Psoas muscle (tissue), 8 donors: ENCODE data around the gene BRI3BP. TPM values are rescaled to one million over a fixed set of nuclear protein-coding genes. Genes with fewer than 3 reads are reported as not detected.
"Not testable (repeated sequence)": the region's sequence is repeated elsewhere in the genome, so short reads cannot be mapped to it uniquely, and the experiment has no call there.

Experiments
- ATAC-seq, 4 donors: fragments of 200-7000 bp; cut with Tn5 transposase; one replicate each; pipeline ENCODE4 v1.9.1; 2020; ENCODE audit warnings: moderate library complexity in 3 of 4, mild to moderate bottlenecking in 2 of 4
- DNase-seq, 2 donors: peaks; one replicate each; pipeline ENCODE4 v3.0.0-alpha.2; 2020
- H3K27ac ChIP-seq: fragments of 200-600 bp; one replicate; pipeline ENCODE4 v1.8.0; 2022
- H3K27me3 ChIP-seq, 3 donors: fragments of 200-600 bp in 1 of 3; one replicate each; pipeline versions ENCODE4 v1.6.1 to v1.8.0; 2013 to 2022; ENCODE audit warnings: low read length in 2 of 3, mild to moderate bottlenecking in 2 of 3, moderate library complexity in 1 of 3; ENCODE audit not compliant: insufficient read depth in 3 of 3
- H3K36me3 ChIP-seq, 2 donors: fragments of 200-600 bp in 1 of 2; one replicate each; pipeline versions ENCODE4 v1.6.1 to v1.8.0; 2013 to 2022; ENCODE audit warnings: low read depth in 1 of 2, mild to moderate bottlenecking in 1 of 2, moderate library complexity in 1 of 2; ENCODE audit not compliant: insufficient read depth in 1 of 2
- H3K4me1 ChIP-seq: fragments of 200-600 bp; one replicate; pipeline ENCODE4 v1.8.0; 2022
- H3K4me3 ChIP-seq: fragments of 200-600 bp; one replicate; pipeline ENCODE4 v1.8.0; 2022; ENCODE audit warnings: mild to moderate bottlenecking
- H3K9me3 ChIP-seq: fragments of 200-600 bp; one replicate; pipeline ENCODE4 v1.8.0; 2022
- WGBS, 3 donors: extraction: QIAGEN DNeasy Blood & Tissue Kit; methylation state at CpG; one replicate each; pipeline versions ENCODE4 v1.1.6 to v1.1.7; 2013; 5-methylcytosine and 5-hydroxymethylcytosine counted together
- intact Hi-C, 2 donors: fragments of 100-400 bp; cut with DNase I; formaldehyde crosslinking; loops; one replicate each; pipeline versions ENCODE4 v1.11.0 to v1.14.2; 2022
- polyA plus RNA-seq, 3 donors: library from polyadenylated mRNA; stranded (reverse); fragments of 200-250 nt; gene quantifications; one replicate each; pipeline ENCODE4 v1.2.3, GENCODE V29; 2013
- total RNA-seq, 4 donors: library from RNA; stranded (reverse); fragmentation: NEBNext Ultra II Directional in 2 of 4; extraction: Animal tissue kit (Norgen Biotek cat#: 25700) in 2 of 4; gene quantifications; one replicate each; pipeline versions ENCODE4 v1.2.1 to v1.2.4, GENCODE V29; 2021 to 2023
- TF ChIP-seq, protein P1 (sequence below): fragments of 200-600 bp; IDR thresholded peaks from one replicate; pipeline ENCODE4 v1.8.0; 2022; ENCODE audit warnings: antibody characterized with exemption
- donor health status: healthy with polysubstance abuse.
- donor health status: DM: no; HTN: no; CAD: no; lungs with moderate emphysema.
- donor health status: Bipolar disorder and iron deficiency.
- donor health status: healthy.
- donor health status: DM: yes; HTN: yes; CAD: no.
- donor health status: DM: no; HTN: no; CAD: no.
- donor health status: DM: no; HTN: no; CAD: no.
- donor health status: DM: yes; HTN: yes; CAD: no.

Gene BRI3BP
- total and polyA plus RNA-seq, 7 donors = 0.72 to 2.8 (median 1.6) TPM

DNA sequence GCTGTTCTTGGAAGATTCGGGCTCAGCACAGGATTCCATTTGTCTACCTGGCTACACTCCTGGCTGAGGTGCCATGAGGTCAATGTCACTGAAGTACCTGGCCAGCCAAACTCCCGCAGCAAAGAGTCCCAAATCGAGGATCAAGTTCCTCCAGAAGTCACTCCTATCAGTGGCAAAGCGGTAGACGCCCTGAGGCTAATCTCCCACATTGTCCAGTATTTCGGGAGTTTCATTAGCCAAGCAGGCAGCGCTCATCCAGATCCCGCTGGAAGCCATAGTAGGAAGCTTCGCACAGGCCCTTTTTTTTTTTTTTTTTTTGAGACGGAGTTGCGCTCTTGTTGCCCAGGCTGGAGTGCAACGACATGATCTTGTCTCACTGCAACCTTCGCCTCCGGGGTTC is 62.9 kb downstream of the BRI3BP start:
- intact Hi-C loops = no loop called here
- ATAC-seq = no peak
- 86 to 87% (median 86%) methylated on average over 14 of the region's 14 CpGs for WGBS, 3 donors

DNA sequence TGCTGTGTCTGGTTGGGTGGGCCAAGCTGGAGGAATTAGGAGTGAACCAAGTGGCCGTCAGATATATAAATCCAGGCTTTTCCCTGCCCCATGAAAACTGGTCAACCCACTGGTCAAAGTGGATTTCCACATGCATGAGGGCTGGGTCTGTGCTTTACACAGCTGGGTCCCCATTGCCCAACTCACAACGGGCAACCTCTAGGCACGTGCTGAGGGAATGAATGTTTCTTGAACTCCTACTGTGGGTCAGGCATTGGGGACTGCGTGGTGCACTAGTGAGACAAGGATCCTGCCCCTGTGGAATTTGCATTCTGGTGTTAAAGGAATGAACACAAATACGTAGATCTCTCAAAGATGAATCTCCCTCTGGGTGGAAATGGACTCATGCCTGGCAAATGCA is 64.3 kb downstream of the BRI3BP start:
- Histone ChIP-seq H3K27me3 (no peaks in the 10 kb centered on the region), H3K27ac (no peak overlapping the region), H3K4me1 (no peaks in the 10 kb centered on the region), H3K36me3 (no peaks in the 10 kb centered on the region), H3K4me3 (no peak overlapping the region), H3K9me3 (no peaks in the 10 kb centered on the region)
- intact Hi-C loops = no loop called here
- TF ChIP-seq, protein P1, sequence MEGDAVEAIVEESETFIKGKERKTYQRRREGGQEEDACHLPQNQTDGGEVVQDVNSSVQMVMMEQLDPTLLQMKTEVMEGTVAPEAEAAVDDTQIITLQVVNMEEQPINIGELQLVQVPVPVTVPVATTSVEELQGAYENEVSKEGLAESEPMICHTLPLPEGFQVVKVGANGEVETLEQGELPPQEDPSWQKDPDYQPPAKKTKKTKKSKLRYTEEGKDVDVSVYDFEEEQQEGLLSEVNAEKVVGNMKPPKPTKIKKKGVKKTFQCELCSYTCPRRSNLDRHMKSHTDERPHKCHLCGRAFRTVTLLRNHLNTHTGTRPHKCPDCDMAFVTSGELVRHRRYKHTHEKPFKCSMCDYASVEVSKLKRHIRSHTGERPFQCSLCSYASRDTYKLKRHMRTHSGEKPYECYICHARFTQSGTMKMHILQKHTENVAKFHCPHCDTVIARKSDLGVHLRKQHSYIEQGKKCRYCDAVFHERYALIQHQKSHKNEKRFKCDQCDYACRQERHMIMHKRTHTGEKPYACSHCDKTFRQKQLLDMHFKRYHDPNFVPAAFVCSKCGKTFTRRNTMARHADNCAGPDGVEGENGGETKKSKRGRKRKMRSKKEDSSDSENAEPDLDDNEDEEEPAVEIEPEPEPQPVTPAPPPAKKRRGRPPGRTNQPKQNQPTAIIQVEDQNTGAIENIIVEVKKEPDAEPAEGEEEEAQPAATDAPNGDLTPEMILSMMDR = no peak
- 72 to 82% (median 79%) methylated on average over 5 of the region's 5 CpGs for WGBS, 3 donors
- DNase-seq (no peak), ATAC-seq (no peak)

More for the DNA sequence above, 62.9 kb downstream of the BRI3BP start:
- Histone ChIP-seq H3K36me3 (no peaks in the 10 kb centered on the region), H3K27me3 (no peaks in the 10 kb centered on the region), H3K9me3 (no peaks in the 10 kb centered on the region), H3K4me1 (no peaks in the 10 kb centered on the region), H3K4me3 (no peak overlapping the region), H3K27ac (no peak overlapping the region)
- TF ChIP-seq, protein P1 = no peak
- no peak for DNase-seq

DNA sequence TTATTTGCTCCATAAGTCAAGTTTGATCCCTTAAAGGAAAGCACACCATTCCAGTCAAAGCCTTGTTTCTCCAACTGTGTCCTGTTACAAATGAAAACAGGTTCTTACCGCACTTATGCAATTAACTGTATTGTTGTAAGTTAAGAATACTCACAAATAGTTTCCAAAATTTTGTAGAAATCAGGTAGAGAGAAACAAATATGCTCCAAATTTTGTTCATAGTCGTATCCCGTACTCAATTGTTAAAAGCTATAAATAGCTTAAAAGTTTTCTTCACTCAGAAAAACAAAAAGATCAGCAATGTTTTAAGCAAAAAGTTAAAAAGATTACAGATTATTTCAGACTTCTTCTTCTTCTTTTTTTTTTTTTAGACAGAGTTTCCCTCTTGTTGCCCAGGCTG is 67.8 kb downstream of the BRI3BP start:
- DNase-seq = no peak
- TF ChIP-seq, protein P1 = no peak
- Histone ChIP-seq H3K36me3 (no peaks in the 10 kb centered on the region), H3K27me3 (no peaks in the 10 kb centered on the region), H3K4me1 (peaks cover 6% of the 10 kb centered on the region), H3K9me3 (no peaks in the 10 kb centered on the region), H3K4me3 (no peak overlapping the region), H3K27ac (no peak overlapping the region)
- 93 to 96% (median 95%) methylated on average over 3 of the region's 3 CpGs for WGBS, 3 donors
- ATAC-seq = no peak
- intact Hi-C loops = no loop called here

DNA sequence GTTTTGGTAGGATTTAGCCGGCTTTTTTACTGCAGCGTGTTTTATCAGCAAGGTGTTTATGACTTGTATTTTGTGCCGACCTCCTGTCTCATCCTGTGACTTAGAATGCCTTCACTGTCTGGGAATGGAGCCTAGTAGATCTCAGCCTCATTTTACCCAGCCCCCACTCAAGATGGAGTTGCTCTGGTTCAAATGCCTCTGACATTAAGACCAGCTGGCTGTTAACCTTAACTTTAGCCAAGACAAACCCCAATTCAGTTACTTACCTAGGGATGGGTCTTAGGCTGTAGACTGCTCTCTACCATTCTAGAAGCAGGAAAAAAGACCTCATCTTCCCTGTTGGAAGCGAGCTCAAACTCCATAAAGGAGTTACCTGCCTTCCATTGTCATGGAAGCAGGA is 70.1 kb downstream of the BRI3BP start:
- ATAC-seq, H3K4me1 ChIP-seq, H3K27me3 ChIP-seq, H3K9me3 ChIP-seq, intact Hi-C loops, DNase-seq, H3K4me3 ChIP-seq, H3K27ac ChIP-seq, H3K36me3 ChIP-seq: not testable (repeated sequence)
- 76 to 93% (median 82%) methylated on average over 4 of the region's 4 CpGs for WGBS, 3 donors

DNA sequence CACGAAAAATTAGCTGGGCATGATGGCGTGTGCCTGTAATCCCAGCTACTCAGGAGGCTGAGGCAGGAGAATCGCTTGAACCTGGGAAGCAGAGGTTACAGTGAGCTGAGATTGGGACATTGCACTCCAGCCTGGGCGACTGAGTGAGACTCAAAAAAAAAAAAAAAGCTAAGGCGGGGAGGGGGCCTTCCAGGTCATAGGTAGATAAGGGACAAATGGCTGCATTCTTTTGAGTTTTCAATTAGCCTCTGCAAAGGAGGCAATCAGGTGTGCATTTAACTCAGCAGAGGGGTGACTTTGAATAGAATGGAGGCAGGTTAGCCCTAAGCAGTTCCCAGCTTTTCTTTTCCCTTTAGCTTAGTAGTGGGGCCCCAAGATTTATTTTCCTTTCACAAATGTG is 71.0 kb downstream of the BRI3BP start:
- Histone ChIP-seq H3K27me3 (no peaks in the 10 kb centered on the region), H3K27ac (no peak overlapping the region), H3K36me3 (no peaks in the 10 kb centered on the region), H3K9me3 (no peaks in the 10 kb centered on the region), H3K4me3 (peak overlapping the region; percentile 88), H3K4me1 (peaks cover 12% of the 10 kb centered on the region)
- DNase-seq (no peak), ATAC-seq (no peak)
- intact Hi-C loops = loop anchor here in 1 of 2 donors (2.0 kb wide), 1 partner anchor 16 kb away; no protein-coding TSS in a partner anchor
- WGBS, 3 donors = 56 to 66% (median 60%) methylated on average over 5 of the region's 5 CpGs
- TF ChIP-seq, protein P1 = no peak
